ENCODE data around the gene USP15. TPM values are rescaled to one million over a fixed set of nuclear protein-coding genes. Genes with fewer than 3 reads are reported as not detected.

Gene USP15
- total and polyA plus RNA-seq, 2 donors (not counting 3 experiments of a cell fraction or from before 2014, with no cell fraction given): 20.0 to 61.8 TPM

GRCh38 chr12:62227091-62227490 is 33.1 kb upstream of the USP15 start:
- Histone ChIP-seq H3K27me3 (ENCODE audit: control insufficient read depth in 2 of 2, insufficient read depth in 2 of 2, low read length in 2 of 2) (no peaks in the 10 kb centered on the region), H3K27ac (ENCODE audit: insufficient read depth, low read depth, low read length) (no peak overlapping the region), H3K4me1 (ENCODE audit: control insufficient read depth, extremely low read depth, insufficient read depth, low read length) (no peaks in the 10 kb centered on the region), H3K9me3 (replicated peaks; ENCODE audit: control insufficient read depth, insufficient read depth, low read length) (no peaks in the 10 kb centered on the region), H3K4me2 (ENCODE audit: insufficient read depth, low read length) (no peak overlapping the region), H3K79me2 (ENCODE audit: control insufficient read depth, insufficient read depth, low read length) (no peaks in the 10 kb centered on the region), H4K20me1 (replicated peaks; ENCODE audit: control insufficient read depth, extremely low read depth, insufficient read depth, low read length) (no peaks in the 10 kb centered on the region), H3K36me3 (ENCODE audit: control insufficient read depth in 2 of 2, extremely low read depth in 1 of 2, insufficient read depth in 2 of 2, low read length in 2 of 2) (no peaks in the 10 kb centered on the region), H3K9ac (replicated peaks; ENCODE audit: extremely low read depth, insufficient read depth, low read length) (no peak overlapping the region), H2AFZ (ENCODE audit: low read depth, low read length) (no peak overlapping the region), H3K9me1 (replicated peaks; ENCODE audit: control insufficient read depth, extremely low read depth, insufficient read depth, low read length) (no peaks in the 10 kb centered on the region), H3K4me3 (replicated peaks in 1 of 3; ENCODE audit: insufficient read depth in 1 of 3, low read depth in 1 of 3, low read length in 3 of 3) (no peak overlapping the region)
- intact Hi-C loops (cut with micrococcal nuclease) (no loop called here), dilution Hi-C loops (cut with MboI; ENCODE audit: extremely low pct_ligation_motif_present, low sequenced_read_pairs) (no loop called here)
- BruUV-seq (replicated peaks): no TSS peak
- ChIA-PET CTCF (no interaction called here), POLR2A (no interaction called here)
- TF ChIP-seq POLR2AphosphoS5 (IDR thresholded peaks at IDR 0.05; ENCODE audit: insufficient read depth, low read depth, low read length) (no peak), MYC (IDR thresholded peaks at IDR 0.05; ENCODE audit: low read depth, low read length) (no peak), POLR2A (IDR thresholded peaks at IDR 0.05; ENCODE audit: low read depth, low read length) (no peak), EZH2 (IDR thresholded peaks at IDR 0.05; ENCODE audit: borderline replicate concordance, low read depth, low read length, severe bottlenecking) (no peak)
- DNase-seq (ENCODE audit: low read depth, low spot score) (no peak), FAIRE-seq (no peak)

GRCh38 chr12:62230652-62231051 is 29.6 kb upstream of the USP15 start:
- FAIRE-seq: no peak
- Histone ChIP-seq H2AFZ (ENCODE audit: low read depth, low read length) (no peak overlapping the region), H3K4me3 (replicated peaks in 1 of 3; ENCODE audit: insufficient read depth in 1 of 3, low read depth in 1 of 3, low read length in 3 of 3) (no peak overlapping the region)

More at GRCh38 chr12:62230652-62231051, 29.6 kb upstream of the USP15 start:
- no peaks in the 10 kb centered on the region for H3K9me1 ChIP-seq (replicated peaks; ENCODE audit: control insufficient read depth, extremely low read depth, insufficient read depth, low read length)
- no peak for TF ChIP-seq JUN (IDR thresholded peaks at IDR 0.05; ENCODE audit: borderline replicate concordance, insufficient read depth, insufficient read length, low read depth)
- no peak for TF ChIP-seq MYC (IDR thresholded peaks at IDR 0.05; ENCODE audit: low read depth, low read length)
- no peak for TF ChIP-seq FOS (IDR thresholded peaks at IDR 0.05; ENCODE audit: borderline replicate concordance, insufficient read depth, low read length)
- no peak for TF ChIP-seq GATA2 (IDR thresholded peaks at IDR 0.05; ENCODE audit: insufficient read depth, insufficient read length, low read depth, low read length)
- TF ChIP-seq EZH2 (IDR thresholded peaks at IDR 0.05; ENCODE audit: borderline replicate concordance, low read depth, low read length, severe bottlenecking): no peak
- no peaks in the 10 kb centered on the region for H3K27me3 ChIP-seq (ENCODE audit: control insufficient read depth in 2 of 2, insufficient read depth in 2 of 2, low read length in 2 of 2)
- no peak overlapping the region for H3K27ac ChIP-seq (ENCODE audit: insufficient read depth, low read depth, low read length)
- ChIA-PET CTCF (no interaction called here), POLR2A (no interaction called here)
- H3K4me1 ChIP-seq (ENCODE audit: control insufficient read depth, extremely low read depth, insufficient read depth, low read length): no peaks in the 10 kb centered on the region
- no peak overlapping the region for H3K9ac ChIP-seq (replicated peaks; ENCODE audit: extremely low read depth, insufficient read depth, low read length)
- H3K79me2 ChIP-seq (ENCODE audit: control insufficient read depth, insufficient read depth, low read length): no peaks in the 10 kb centered on the region
- intact Hi-C loops (cut with micrococcal nuclease) (no loop called here), dilution Hi-C loops (cut with MboI; ENCODE audit: extremely low pct_ligation_motif_present, low sequenced_read_pairs) (no loop called here)
- no peaks in the 10 kb centered on the region for H4K20me1 ChIP-seq (replicated peaks; ENCODE audit: control insufficient read depth, extremely low read depth, insufficient read depth, low read length)
- no TSS peak for BruUV-seq (replicated peaks)
- no peak for DNase-seq (ENCODE audit: low read depth, low spot score)
- no peak overlapping the region for H3K4me2 ChIP-seq (ENCODE audit: insufficient read depth, low read length)
- no peaks in the 10 kb centered on the region for H3K9me3 ChIP-seq (replicated peaks; ENCODE audit: control insufficient read depth, insufficient read depth, low read length)
- no peaks in the 10 kb centered on the region for H3K36me3 ChIP-seq (ENCODE audit: control insufficient read depth in 2 of 2, extremely low read depth in 1 of 2, insufficient read depth in 2 of 2, low read length in 2 of 2)

Measured in endothelial cell of umbilical vein (primary cell).